Kidney (tissue), 14 donors: Measurements from ENCODE around the gene LILRA6. TPM values are rescaled to one million over a fixed set of nuclear protein-coding genes. Genes with fewer than 3 reads are reported as not detected.
"Not testable (repeated sequence)": the region's sequence is repeated elsewhere in the genome, so short reads cannot be mapped to it uniquely, and the experiment has no call there.

Source experiments
- DNase-seq, 5 donors: peaks; one replicate each; pipeline ENCODE4 v3.0.0-alpha.2; 2013 to 2020
- FAIRE-seq: peaks from 2 replicates; lab custom pipeline; 2012; peaks lifted over from hg19 to GRCh38; lab: Jason Lieb, UNC
- H3K27ac ChIP-seq, 2 donors: one replicate each; pipeline ENCODE4 v1.7.0; 2013; ENCODE audit warnings: low read depth in 2 of 2, low read length in 2 of 2, inconsistent platforms in 1 of 2
- H3K27me3 ChIP-seq: one replicate; pipeline ENCODE4 v1.7.1; 2013; ENCODE audit warnings: low read length, inconsistent platforms; ENCODE audit not compliant: control insufficient read depth, insufficient read depth
- H3K36me3 ChIP-seq, 3 donors: one replicate each; pipeline versions ENCODE4 v1.7.0 to v1.7.1; 2013; ENCODE audit warnings: low read length in 3 of 3, control low read depth in 1 of 3, inconsistent platforms in 1 of 3; ENCODE audit not compliant: insufficient read depth in 3 of 3, control insufficient read depth in 2 of 3
- H3K4me1 ChIP-seq, 3 donors: one replicate each; pipeline versions ENCODE4 v1.7.0 to v1.7.1; 2013; ENCODE audit warnings: low read length in 3 of 3, inconsistent platforms in 1 of 3, low read depth in 1 of 3; ENCODE audit not compliant: control insufficient read depth in 2 of 3, insufficient read depth in 2 of 3
- H3K4me3 ChIP-seq, 3 donors: one replicate each; pipeline versions ENCODE4 v1.7.0 to v1.8.1; 2013; ENCODE audit warnings: low read length in 3 of 3, control low read depth in 1 of 3, inconsistent platforms in 1 of 3
- H3K9ac ChIP-seq, 3 donors: one replicate each; pipeline versions ENCODE4 v1.7.0 to v1.7.1; 2013; ENCODE audit warnings: low read length in 3 of 3, control low read depth in 1 of 3, inconsistent platforms in 1 of 3
- H3K9me3 ChIP-seq, 3 donors: one replicate each; pipeline versions ENCODE4 v1.7.0 to v1.7.1; 2013; ENCODE audit warnings: low read length in 3 of 3, control low read depth in 1 of 3, inconsistent platforms in 1 of 3; ENCODE audit not compliant: control insufficient read depth in 2 of 3, insufficient read depth in 1 of 3
- CTCF ChIP-seq: IDR thresholded peaks from 3 replicates; pipeline ENCODE4 v1.5.1; 2012; ENCODE audit warnings: mild to moderate bottlenecking, moderate library complexity, borderline replicate concordance; ENCODE audit not compliant: insufficient read depth; ENCODE audit errors: extremely low read depth
- intact Hi-C: fragments of 100-400 bp; cut with DNase I; formaldehyde crosslinking; loops from one replicate; pipeline ENCODE4 v1.11.1; 2022
- polyA plus RNA-seq: library from polyadenylated mRNA; stranded (reverse); fragments of 350-450 nt; fragmentation: Illumina TruSeq; extraction: RNeasy Lipid Tissue Mini Kit (QIAGEN cat#74804); gene quantifications from one replicate; pipeline ENCODE4 v1.2.3, GENCODE V29; 2014; ENCODE audit warnings: low read depth, low replicate concordance; ENCODE audit not compliant: insufficient read depth
- total RNA-seq: library from RNA; stranded (reverse); fragmentation: NEBNext Ultra II Directional; extraction: Animal tissue kit (Norgen Biotek cat#: 25700); gene quantifications from one replicate; pipeline ENCODE4 v1.2.1, GENCODE V29; 2021
- donor health status: control.
- donor health status: control.
- donor health status: control.
- donor health status: control.
- donor health status: control.
- donor health status: DM: yes; HTN: yes; CAD: no.
- donor health status: Normal renal cell carcinoma (clear cell type).

The LILRA6 gene
- total and polyA plus RNA-seq, 2 donors from 2014 or later: 2.9 TPM; not detected in 1

- intact Hi-C loops, DNase-seq, H3K36me3 ChIP-seq, H3K27ac ChIP-seq, H3K4me1 ChIP-seq, H3K9me3 ChIP-seq, H3K9ac ChIP-seq, H3K27me3 ChIP-seq, H3K4me3 ChIP-seq, FAIRE-seq: not testable (repeated sequence)
These were observed 20.6 kb downstream of the LILRA6 start for GRCh38 chr19:54221947-54222346.

- DNase-seq: peak in 1 of 5 donors; percentile 38
- H3K27ac ChIP-seq, H3K4me3 ChIP-seq, H3K9ac ChIP-seq, H3K4me1 ChIP-seq, H3K9me3 ChIP-seq, H3K27me3 ChIP-seq, FAIRE-seq, H3K36me3 ChIP-seq, intact Hi-C loops: not testable (repeated sequence)
These were observed 22.9 kb downstream of the LILRA6 start for GRCh38 chr19:54219702-54220101.

- no peak for TF ChIP-seq CTCF
- no peaks in the 10 kb centered on the region for H3K36me3 ChIP-seq
- intact Hi-C loops: no loop called here
- H3K9ac ChIP-seq: no peak overlapping the region
- no peaks in the 10 kb centered on the region for H3K27me3 ChIP-seq
- H3K4me3 ChIP-seq: no peak overlapping the region
- no peaks in the 10 kb centered on the region for H3K9me3 ChIP-seq
- DNase-seq (peak in 1 of 5 donors; percentile 47), FAIRE-seq (no peak)
- H3K27ac ChIP-seq: no peak overlapping the region
- H3K4me1 ChIP-seq: no peaks in the 10 kb centered on the region
These were observed 23.5 kb downstream of the LILRA6 start for GRCh38 chr19:54218960-54219661.

- H3K9me3 ChIP-seq: no peaks in the 10 kb centered on the region
- H3K4me3 ChIP-seq: no peak overlapping the region
- H3K27ac ChIP-seq: no peak overlapping the region
- TF ChIP-seq CTCF: no peak
- DNase-seq (peak in 1 of 5 donors; percentile 39), FAIRE-seq (no peak)
- no peaks in the 10 kb centered on the region for H3K36me3 ChIP-seq
- H3K9ac ChIP-seq: no peak overlapping the region
- H3K4me1 ChIP-seq: no peaks in the 10 kb centered on the region
- no peaks in the 10 kb centered on the region for H3K27me3 ChIP-seq
- intact Hi-C loops: no loop called here
These were observed 24.3 kb downstream of the LILRA6 start for GRCh38 chr19:54218259-54218658.

- DNase-seq: peak in 3 of 5 donors; percentile 25 to 42 (median 36)
- H3K36me3 ChIP-seq, H3K27ac ChIP-seq, H3K4me1 ChIP-seq, intact Hi-C loops, FAIRE-seq, H3K27me3 ChIP-seq, H3K9me3 ChIP-seq, H3K4me3 ChIP-seq, H3K9ac ChIP-seq: not testable (repeated sequence)
These were observed 24.9 kb downstream of the LILRA6 start for GRCh38 chr19:54217517-54218247.
